ENCODE data around the gene DSC1. TPM values are rescaled to one million over a fixed set of nuclear protein-coding genes. Genes with fewer than 3 reads are reported as not detected.
"Not testable (repeated sequence)": the region's sequence is repeated elsewhere in the genome, so short reads cannot be mapped to it uniquely, and the experiment has no call there.

DSC1 gene
- total and polyA plus RNA-seq, 2 of the 8 experiments (the other 6 are each of a cell fraction or from before 2014, with no cell fraction given), result 0.02 TPM; not detected in 1

GRCh38 chr18:31177369-31177768 lies 14.7 kb upstream of the DSC1 start:
- H3K79me1 ChIP-seq (ENCODE audit: low read depth, low read length); H2BK15ac ChIP-seq (ENCODE audit: low read length); H3K23me2 ChIP-seq (ENCODE audit: low read depth, low read length); H3K14ac ChIP-seq (ENCODE audit: insufficient read length); H3K4me3 ChIP-seq (ENCODE audit: extremely low read depth in 1 of 4, insufficient read depth in 2 of 4, low read depth in 3 of 4, low read length in 4 of 4); H4K20me1 ChIP-seq (replicated peaks in 1 of 2; ENCODE audit: control insufficient read depth in 1 of 2, insufficient read depth in 2 of 2, low read length in 2 of 2); H4K91ac ChIP-seq (replicated peaks; ENCODE audit: insufficient read length, low read length); H3K4me2 ChIP-seq (ENCODE audit: insufficient read depth in 1 of 2, low read depth in 2 of 2, low read length in 2 of 2); H3K56ac ChIP-seq (replicated peaks; ENCODE audit: insufficient read length, low read depth, low read length); H2AK5ac ChIP-seq (ENCODE audit: low read depth, low read length); DNase-seq (ENCODE audit: low read depth in 1 of 2, low spot score in 2 of 2); POLR2A ChIA-PET (ENCODE audit: partially characterized antibody); H3K9me3 ChIP-seq (ENCODE audit: insufficient read depth in 2 of 2, low read depth in 1 of 2, low read length in 1 of 2); H3K4me1 ChIP-seq (replicated peaks in 1 of 4; ENCODE audit: control insufficient read depth in 3 of 4, insufficient read depth in 4 of 4, low read length in 3 of 4); FAIRE-seq; H2BK120ac ChIP-seq (replicated peaks; ENCODE audit: low read depth, low read length); H3K27me3 ChIP-seq (replicated peaks in 1 of 4; ENCODE audit: control insufficient read depth in 3 of 4, extremely low read depth in 1 of 4, insufficient read depth in 3 of 4, low read length in 3 of 4); H3K23ac ChIP-seq (ENCODE audit: insufficient read length); H2BK5ac ChIP-seq (ENCODE audit: low read depth, low read length); H3K36me3 ChIP-seq (ENCODE audit: control insufficient read depth in 2 of 4, insufficient read depth in 4 of 4, low read length in 3 of 4); H2AFZ ChIP-seq (ENCODE audit: low read length); H3K27ac ChIP-seq (ENCODE audit: low read depth, low read length); H2BK12ac ChIP-seq (ENCODE audit: low read depth, low read length); H4K5ac ChIP-seq (ENCODE audit: insufficient read length, low read depth, low read length); H3K9ac ChIP-seq (replicated peaks in 1 of 4; ENCODE audit: extremely low read depth in 1 of 4, low read depth in 3 of 4, low read length in 3 of 4); H4K8ac ChIP-seq (ENCODE audit: extremely low read depth, insufficient read depth, low read length); H3K79me2 ChIP-seq (ENCODE audit: control insufficient read depth in 1 of 2, insufficient read depth in 2 of 2, low read length in 2 of 2); H3K18ac ChIP-seq (ENCODE audit: extremely low read depth, low read length); H3K4ac ChIP-seq (replicated peaks; ENCODE audit: insufficient read length, low read depth, low read length); H2BK20ac ChIP-seq (ENCODE audit: low read length): not testable (repeated sequence)
- CTCF ChIA-PET (ENCODE audit: partially characterized antibody), result interaction anchor here (0.6 kb wide), 1 partner anchor 844 kb away, joined by 3 read pairs; no protein-coding TSS in a partner anchor
- 89% methylated on average over 6 of the region's 6 CpGs; no CpG with 5 or more reads in 1 of the 2 experiments for WGBS, 2 experiments (ENCODE audit: extremely low coverage in 1 of 2, insufficient coverage in 1 of 2, insufficient read length in 1 of 2, insufficient replicate concordance in 2 of 2, low coverage in 1 of 2, low lambda C conversion rate in 2 of 2, missing lambda C conversion rate in 1 of 2)
